ENCODE measurements around the gene SCRN2.

The SCRN2 gene

DNA sequence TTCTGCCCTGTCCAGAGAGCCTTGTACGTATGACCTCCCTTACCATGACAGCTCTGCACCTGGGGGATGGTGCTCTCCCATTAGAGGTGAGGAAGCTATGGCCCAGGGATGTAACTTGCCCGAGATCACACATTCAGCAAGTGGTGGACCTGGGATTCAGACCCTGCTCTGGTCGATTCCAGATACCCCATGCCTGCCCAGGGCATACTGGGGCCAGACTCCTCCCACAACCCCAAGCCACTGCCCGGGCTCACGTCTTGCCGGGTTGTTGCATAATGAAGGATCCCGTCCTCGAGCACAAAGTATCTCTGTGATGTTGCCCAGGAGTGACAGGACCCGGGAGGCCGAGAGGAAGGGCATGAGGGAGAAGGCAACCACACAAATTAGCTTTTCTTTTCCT is 21.6 kb downstream of the SCRN2 start:
- no peak for DNase-seq

- no peak for DNase-seq
Measured at GRCh38 chr17:47818002-47818695, 22.9 kb downstream of the SCRN2 start.

DNA sequence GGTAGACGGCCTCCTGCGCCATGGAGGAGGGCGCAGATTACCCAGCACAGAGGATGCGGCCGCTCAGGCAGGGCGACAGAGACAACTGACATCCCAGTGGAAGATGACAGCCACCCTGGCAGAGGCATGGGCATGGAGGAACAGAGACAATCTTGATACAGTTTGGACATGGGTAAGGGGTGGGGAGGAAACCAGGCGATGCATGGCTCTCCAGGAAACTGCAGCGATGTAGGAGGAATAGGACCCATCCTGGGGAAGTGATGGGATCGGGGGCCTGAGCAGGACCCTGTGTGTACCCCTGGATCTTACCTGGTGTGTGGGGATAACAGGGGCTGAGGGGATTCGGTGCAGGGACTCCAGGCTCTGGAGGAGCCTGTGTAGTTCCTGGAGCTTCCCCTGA is 24.1 kb downstream of the SCRN2 start:
- no peak for DNase-seq

DNA sequence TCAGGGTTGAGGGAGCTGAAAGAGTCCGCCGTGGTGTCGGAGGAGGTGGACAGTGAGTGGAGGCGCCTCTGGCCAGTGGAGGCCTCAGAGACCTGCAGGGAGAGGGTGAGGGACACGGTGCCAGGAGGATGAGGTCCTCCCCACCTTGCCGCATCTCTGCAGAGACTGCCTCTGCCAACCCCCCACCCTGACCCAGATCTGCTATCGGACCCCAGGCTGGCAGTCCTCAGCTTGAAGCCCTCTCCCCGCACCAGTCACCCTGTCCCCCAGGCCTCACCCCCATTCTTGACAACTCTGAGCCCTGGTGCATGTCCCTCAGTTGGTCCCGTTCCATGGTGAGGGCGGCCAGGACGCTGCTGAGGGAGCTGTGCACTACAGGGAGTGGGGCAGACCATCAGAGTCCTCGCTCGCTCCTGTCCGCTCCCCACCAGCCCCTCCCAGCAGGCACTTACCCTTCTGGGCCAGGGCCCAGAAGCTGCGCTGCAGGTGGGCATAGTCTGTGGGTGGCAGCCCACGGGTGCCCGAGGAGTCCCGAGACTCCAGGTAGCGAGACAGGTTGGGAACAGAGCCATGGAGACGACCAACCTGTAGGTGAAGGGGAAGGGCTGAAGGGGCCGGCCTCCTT is 24.9 kb downstream of the SCRN2 start:
- DNase-seq = no peak

- DNase-seq = no peak
Measured at GRCh38 chr17:47815106-47815918, 25.8 kb downstream of the SCRN2 start.

GRCh38 chr17:47813512-47814031 is 27.5 kb downstream of the SCRN2 start:
- no peak for DNase-seq

GRCh38 chr17:47813077-47813476 is 28.0 kb downstream of the SCRN2 start:
- no peak for DNase-seq

GRCh38 chr17:47812146-47812920 is 28.7 kb downstream of the SCRN2 start:
- no peak for DNase-seq

DNA sequence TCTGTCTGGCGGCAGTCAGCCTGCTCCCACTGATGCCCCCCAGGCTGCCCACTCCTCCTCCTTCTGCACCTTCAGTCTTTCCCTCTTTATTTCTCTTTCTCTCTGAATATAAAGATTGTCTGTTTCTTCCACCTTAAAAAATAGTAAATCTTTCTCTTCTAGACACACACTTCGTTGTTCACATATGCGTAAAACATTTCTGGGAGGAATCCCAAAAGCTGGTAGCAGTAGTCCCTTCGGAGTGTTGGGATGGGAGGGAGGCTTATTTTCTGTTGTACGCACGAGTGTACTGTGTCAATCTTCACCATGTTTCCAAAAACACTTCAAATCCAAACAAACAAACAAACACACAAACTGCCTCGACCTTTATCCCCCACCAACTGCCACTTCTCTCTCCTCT is 29.4 kb downstream of the SCRN2 start:
- no peak for DNase-seq

DNA sequence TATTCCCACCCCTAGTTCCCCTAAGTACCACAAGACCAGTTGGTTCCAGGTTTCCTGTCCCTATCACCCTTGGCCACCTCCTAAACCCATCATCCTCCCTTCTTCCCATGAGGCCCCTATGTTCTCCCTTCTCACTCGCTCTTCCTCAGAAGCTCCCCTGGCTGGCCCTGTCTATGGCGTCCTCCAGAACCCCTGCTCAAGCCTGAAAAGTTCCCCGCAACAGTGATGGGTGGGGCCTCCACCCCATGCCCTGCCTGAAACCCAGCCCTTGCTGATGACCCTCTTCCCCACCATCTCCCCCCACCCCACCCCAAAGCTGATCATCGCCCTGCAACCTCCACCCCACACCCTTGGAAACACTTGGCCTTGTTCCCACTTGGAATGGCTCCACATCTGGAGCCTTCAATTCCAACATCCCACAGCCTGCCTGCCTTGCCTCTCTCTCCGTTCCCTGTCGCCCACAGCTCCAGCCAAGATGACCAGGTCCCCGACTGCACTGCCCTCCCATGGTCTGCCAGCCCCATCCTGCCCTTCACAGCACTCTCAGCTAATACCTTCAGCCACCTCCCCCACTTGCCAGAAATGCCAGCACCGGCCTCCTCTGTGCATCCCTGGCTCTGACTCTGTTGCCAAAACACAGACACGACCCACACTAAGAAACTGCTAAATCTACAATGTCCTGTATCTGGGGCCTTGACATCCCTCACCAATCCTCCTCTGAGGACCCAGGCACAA is 30.0 kb downstream of the SCRN2 start:
- DNase-seq = no peak

- DNase-seq = peak; percentile 88
Measured at GRCh38 chr17:47810200-47810821, 30.8 kb downstream of the SCRN2 start.

- no peak for DNase-seq
Measured at GRCh38 chr17:47808830-47809480, 32.1 kb downstream of the SCRN2 start.

DNA sequence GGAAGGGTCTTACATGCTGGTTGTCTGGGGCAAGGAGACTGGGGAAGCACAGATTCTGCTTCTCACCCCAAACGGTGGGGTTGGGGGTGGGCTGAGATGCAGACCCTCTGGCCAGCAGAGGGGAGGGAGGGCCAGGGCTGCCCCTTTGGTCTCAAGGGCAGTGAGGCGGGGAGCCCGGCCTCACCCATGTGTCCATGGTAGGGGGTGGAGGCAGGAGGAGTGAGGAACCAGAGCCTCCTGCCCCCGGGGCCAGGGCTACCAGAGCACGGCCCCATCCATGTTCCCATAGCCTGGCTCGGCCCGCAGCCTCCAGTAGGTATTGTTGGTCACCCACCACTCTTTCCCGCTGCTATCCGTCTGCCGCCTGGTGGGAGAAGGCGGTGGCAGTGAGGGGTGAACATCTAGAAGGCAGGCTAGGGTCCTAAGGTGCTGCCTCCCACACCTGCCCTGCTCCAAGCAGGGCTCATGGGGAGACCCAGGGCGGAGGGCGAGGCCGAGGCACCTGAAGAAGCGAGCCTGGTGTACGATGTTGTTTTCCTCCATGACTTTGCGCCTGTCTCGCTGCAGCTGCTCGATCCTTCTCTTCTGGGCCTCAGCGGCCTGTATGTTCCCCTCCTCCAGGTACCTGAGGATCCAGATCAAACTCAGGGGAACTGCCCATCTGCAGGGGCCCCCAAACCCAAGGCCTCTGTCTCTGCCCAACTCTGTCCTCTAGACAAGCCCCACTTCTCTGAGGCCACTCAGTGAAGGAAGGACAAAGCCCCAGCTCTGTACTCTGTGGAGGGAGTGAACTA is 32.8 kb downstream of the SCRN2 start:
- DNase-seq = no peak

DNA sequence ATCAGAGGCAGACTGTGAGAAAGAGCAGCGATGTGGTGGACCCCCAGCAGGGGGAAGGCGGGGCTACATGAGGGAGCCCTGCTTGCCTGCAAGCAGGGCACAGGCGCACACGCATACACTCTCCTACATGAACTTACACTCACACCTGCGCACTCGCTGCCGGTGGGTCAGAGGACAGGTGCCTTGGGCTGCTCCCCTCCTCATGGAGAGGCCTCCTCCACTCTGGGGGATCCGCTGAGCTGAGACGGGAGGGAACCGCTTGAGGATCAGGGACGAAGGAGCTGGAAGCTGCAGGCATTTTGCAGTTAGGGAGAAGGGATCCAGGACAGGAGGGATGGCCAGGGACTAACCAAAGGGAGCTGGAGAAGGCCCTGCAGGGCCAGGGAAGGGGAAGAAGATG is 33.7 kb downstream of the SCRN2 start:
- no peak for DNase-seq

DNA sequence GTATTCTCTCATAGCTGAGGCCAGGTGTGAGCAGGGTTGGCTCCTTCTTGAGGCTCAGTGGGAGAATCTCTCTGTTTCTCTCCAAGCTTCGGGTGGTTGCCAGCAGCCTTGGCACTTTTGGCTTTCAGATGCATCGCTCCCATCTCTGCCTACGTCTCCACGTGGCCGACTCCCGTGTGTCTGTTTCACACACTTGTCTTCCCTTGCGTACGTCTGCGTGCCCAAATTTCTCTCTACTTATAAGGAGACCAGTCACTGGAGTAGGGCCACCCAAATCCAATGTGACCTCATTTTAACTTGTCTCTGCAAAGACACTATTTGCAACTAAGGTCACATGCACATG is 34.2 kb downstream of the SCRN2 start:
- no peak for DNase-seq

DNA sequence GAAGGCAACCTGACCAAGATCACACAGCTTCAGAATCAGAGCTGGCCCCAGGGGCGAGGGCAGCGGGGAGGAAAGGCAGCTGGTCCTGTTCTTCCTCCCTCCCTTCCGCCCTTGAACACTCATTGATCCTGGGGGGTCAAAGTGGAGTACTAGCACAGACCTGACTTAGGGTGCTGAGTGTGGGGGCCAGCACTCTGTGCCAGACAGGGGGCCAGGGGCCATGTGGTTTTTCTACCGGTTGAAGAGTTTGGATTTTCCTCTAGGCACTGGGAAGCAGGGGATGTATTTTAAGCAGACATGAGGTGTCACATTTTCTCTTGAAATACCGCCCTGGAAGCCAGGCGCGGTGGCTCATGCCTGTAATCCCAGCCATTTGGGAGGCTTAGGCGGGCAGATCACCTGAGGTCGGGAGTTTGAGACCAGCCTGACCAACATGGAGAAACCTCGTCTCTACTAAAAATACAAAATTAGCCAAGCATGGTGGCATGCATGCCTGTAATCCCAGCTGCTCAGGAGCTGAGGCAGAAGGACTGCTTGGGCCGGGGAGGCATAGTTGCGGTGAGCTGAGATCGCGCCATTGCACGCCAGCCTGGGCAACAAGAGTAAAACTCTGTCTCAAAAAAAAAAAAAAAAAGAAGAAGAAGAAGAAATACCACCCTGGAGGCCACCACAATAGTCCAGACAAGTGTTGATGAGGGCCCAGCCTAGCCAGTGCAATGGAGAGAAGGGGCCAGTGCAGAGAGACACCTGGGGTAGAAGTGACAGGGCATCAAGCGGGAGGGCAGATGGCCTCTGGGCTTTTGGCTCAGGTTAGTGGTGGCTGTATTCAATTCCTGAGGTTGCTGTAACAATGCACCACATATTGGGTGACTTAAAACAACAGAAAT is 34.8 kb downstream of the SCRN2 start:
- no peak for DNase-seq

DNA sequence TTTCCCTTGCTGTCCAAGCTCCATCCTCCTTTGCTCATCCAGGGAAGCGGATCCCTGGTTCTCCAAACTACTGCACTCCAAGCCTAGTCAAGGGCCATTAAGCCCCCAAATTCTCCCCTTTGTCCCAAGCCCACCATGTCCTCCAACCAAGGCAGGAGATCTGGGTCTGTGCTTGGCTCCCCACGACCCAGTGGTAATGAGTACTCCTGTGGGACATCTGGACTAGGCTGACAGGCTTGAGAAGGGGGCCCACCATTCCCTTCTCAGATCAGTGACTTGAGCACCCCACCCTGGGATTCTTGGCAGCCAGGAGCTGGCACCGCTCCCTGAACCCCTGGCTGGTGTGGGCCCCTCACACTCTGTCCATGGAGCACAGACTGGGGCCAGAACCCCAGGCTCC is 36.6 kb downstream of the SCRN2 start:
- no peak for DNase-seq

- DNase-seq = no peak
Measured at GRCh38 chr17:47803751-47804150, 37.3 kb downstream of the SCRN2 start.

GRCh38 chr17:47803201-47803600 is 37.9 kb downstream of the SCRN2 start:
- DNase-seq = no peak

Data from fibroblast of skin of right biceps (primary cell).